ENCODE data around the gene IQCM.
"Not testable (repeated sequence)": the region's sequence is repeated elsewhere in the genome, so short reads cannot be mapped to it uniquely, and the experiment has no call there.

Gene IQCM

DNA sequence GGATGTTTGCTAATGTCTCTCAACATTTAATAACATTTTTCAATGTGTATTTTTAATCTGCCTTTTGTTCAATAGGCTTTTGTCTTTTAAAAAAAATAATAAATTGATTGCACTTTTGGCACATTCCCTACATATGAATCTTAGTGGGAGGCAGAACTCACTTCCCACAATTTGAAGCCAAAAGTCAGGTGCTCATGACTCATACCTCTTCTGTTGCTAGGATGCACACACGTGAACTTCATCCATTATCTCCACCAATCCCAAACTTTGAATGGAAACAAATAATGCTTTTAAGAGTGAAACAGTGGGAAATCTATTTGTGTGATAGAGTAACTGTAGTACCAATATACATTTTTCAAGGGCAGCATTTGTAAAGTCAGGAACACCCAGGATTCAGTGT is 260.5 kb downstream of the IQCM start:
- no peak for DNase-seq

DNA sequence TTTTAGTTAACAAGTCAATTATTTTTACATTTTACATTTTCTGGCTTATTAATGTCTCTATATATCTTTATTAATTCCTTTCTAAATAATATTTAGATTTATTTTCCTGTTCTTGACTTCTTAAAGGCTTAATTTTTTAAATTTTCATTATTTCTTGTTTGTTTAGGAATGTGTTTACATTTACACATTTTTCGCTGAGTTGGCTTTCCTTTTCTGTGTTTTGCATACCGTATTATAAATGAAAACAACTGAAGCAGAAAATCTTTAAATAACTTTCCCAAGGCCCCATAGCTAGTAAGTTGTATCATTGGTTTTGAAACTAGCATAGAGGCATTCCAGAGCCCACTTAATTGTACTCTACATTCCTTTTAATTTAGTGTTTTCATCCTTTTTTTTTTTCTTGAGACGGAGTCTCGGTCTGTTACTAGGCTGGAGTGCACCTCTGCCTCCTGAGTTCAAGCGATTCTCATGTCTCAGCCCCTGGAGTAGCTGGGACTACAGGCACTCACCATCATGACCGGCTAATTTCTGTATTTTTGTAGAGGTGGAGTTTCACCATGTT is 261.6 kb downstream of the IQCM start:
- no peak for DNase-seq

DNA sequence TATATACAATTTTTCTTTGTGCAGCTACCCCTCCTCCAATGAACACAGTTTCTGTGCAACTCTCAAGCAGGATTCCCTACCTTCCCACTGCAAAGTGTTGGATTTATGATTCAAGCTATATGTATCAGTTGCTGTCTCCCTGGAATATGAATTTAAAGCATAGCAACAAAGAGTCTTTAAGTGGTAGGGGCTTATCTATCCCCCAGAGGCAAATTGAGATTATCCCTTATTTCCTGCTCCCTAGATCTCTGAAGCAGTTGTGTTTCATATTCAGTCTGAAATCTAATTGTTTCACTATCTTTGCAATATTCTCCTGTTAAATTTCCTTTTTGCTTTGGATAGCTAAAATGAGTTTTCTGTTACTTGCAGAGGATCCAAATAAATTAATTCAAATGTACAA is 263.0 kb downstream of the IQCM start:
- DNase-seq, result no peak

DNA sequence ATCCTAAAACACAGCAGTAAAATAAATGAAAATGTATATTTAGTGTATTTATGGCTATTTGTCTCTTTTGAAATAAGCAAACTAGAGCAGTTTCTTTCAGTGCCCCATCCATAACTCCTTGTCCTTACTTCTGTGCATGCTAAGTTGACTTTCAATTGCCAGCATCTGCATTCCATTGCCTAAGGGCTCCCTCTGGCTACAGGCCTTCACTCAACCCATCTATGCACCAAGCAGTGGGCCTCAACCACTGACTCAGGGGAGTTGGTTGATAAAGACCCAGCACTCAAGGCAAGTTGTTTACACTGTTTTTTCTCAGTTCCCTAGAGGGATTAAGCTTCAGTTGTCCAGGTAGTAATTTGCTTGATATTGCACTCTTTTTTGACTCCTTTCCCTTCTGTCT is 265.7 kb downstream of the IQCM start:
- no peak for DNase-seq

DNA sequence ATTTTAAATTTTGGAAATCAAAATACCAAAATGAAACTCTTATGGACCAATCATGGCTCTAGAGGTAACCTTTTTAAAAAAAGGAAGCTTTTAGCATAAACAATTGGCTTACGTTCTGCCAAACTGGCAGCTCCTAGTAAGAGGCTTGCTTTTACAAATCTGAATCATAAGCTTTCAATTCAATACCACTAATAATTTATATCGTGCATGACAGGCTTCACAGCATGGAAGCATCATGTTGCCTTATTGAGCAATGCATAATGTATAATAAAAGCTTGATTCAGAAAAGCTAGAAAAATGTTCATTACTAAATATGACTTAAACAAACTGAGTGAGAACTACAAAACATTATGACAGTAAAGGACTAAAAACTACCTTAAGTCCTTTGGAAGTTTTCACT is 280.9 kb downstream of the IQCM start:
- DNase-seq, result no peak

DNA sequence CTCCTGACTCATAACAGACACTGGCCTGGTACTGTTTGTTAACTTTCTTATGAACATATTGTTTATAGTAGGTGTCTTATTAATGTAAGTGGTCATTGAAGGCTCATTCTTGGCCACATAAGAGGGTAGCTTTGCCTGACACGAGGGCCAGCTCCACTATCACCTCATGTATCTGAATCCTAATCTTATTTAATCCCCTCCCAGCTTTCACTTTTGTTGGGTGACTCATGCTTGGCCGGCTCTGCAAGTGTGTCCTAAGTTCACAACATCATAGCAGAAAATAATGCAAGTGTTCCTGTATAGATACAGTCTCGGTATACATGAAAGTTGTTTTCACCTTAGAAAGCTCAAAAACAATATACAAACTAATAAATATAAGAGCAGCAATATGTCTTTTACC is 283.8 kb downstream of the IQCM start:
- DNase-seq, result no peak

DNA sequence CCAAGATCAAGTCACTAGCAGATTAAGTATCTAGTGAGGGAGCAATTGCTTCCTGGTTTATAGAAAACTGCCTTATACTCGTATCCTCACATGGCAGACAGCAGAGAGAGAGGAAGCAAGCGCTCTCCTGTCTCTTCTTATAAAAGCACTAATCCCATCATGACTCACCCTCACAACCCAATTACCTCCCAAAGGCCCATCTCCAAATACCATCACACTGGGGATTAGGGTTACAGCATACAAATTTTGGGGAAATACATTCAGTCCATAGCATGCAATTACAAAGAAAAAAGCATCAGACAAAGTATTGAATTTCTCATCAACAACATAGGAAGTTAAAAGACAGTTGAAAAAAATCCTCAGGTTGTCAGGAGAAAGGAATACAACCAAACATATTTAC is 292.6 kb downstream of the IQCM start:
- DNase-seq, result no peak

DNA sequence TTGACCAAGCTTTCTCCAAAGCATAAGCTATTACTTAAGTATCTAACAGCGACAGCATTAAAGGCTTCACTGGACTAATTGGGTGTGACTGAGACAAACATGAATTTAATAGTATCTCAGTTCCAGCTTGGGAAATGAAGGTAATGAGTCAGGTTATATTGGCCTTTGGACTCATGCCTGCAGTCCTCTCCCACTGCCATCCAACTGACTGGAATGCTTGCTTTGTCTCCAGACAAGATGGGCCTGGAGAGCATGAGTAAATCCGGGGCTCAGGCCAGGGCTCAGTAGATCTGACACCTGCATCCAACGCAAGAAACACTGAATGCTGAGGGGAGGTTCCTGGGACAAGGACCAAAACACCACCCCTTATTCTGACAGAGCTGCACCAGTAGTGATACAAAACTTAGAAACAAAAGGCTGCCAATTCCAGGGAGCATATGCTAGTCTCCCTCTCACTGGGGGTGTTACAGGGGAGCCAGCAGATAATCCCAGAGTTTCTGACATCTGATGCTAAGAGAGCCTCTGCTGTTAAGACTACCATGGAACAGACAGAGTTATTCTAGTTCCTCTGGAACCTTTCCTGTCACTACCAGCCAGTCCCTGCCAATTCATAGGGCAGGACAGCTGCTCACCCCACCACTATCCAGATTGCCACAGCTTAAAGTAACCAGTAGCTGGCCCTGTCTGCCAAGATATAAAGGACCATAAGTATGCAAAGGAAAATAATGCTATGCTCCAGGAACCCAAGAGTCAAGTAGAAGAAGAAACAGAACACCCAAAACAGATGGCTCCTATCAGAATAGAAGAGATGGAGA is 293.8 kb downstream of the IQCM start:
- DNase-seq, result no peak

DNA sequence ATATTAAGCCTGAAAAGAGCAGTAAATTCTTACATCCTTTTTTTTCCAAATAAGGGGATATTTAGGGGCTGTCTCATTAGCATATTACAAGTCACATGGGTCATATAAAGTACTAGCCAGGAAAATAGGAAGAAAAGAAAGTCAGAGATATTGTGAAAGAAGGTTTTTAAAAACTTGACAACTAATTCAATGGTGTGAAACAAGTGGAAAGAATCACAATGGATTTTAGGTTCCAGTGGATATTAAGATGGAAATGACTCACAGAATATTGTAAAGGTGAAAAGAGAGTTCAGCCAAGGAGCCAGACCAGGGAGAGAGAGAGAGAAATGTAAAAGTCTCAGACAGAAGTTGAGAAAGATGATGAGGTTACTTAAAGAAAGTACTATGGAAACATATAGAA is 297.2 kb downstream of the IQCM start:
- no peak for DNase-seq

DNA sequence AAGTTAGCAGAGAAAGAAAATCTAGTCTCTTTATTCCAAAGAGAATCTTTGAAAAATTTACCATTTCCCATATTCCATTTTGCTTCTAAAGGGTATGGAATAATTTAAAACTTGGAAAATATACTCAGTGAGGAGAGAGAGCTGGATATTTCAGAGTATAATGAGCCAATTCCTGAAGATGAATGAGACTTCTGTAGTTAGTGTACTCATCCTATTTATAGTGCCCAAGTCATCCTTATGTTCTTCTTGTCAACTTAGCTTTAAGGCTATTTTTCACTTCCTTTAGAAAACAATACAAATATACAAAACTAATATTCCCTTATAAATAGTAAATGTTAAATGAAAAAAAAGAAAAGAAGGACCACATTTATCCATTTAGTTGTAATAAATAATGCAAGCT is 302.6 kb downstream of the IQCM start:
- no peak for DNase-seq

DNA sequence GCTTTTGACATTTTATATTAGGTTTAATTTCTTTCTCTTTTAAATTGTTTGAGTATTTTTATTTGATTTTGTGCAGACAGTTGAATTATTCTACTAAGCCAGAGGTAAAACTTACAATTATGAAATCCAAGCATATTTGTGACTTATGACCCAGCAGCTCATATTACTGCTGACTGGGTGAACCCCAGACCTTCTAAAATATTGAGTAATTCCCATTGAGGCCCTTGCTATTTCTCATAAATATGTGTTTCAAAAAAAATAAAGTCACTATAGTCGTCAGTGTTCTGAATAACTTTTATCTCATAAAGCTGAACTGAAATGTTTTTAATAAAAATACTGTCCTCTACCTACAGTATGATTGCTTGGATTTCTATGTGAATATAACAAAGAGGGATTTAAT is 303.1 kb downstream of the IQCM start:
- no peak for DNase-seq

DNA sequence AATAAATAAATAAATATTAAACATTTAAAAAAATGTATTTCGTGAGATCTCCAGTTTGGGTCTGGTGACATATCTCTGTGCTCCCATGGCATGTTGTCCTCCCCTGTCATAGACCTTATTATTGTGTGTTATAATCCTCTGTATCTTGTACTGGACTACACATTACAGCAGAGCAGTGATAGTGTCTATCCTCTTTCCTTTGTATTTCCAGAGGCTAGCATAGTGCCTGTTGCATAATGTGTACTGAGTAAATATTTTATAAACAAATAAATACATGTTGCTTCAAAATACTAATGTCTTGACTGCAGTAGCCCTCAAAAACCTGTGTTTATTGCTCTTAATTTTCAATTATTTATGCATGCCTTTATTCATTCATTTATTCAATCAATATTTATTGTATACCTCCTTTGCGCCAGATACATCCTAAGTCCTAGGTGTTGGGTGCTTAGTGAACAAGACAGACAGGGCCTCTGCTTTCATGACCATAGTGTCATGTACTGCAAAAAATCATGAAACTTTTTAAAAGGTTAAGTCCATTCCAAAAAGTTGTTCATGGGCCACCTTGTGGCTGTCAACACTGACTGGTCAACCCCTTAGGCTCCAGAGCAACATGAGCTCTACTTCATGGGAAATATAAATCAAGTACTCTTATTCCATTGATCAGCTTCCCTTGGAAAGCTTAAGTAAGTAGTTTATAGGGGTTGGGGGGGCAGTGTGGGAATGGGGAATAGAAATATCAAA is 303.9 kb downstream of the IQCM start:
- DNase-seq, result no peak

DNA sequence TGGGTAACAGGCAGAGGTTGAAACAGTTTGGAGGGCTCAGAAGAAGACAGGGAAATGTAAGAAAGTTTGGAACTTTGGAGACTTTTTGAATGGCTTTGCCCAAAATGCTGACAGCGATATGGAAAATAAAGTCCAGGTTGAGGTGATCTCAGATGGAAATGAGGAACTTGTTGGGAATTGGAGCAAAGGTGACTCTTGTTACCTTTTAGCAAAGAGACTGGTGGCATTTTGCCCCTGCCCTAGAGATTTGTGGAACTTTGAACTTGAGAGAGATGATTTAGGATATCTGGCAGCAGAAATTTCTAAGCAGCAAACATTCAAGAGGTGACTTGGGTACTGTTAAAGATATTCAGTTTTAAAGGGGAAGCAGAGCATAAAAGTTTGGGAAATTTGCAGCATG is 308.3 kb downstream of the IQCM start:
- DNase-seq, result not testable (repeated sequence)

DNA sequence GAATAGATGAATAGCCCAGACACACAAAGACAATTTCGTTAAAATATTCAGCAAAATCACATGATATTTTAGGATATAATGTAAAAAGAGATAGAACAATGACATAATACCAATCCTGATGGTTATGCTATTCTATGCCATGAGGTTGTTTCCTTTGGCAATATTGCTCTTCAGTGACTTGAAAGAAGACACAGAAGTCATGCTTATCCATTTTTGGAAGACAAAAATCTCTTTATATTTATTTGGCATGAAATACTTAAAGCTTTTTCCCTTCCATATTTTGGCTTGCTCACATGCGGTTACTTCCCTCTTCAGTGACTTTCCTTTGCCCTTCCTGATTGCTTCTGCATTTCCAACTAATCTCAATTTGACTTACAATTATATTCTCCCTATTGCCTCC is 314.8 kb downstream of the IQCM start:
- no peak for DNase-seq

DNA sequence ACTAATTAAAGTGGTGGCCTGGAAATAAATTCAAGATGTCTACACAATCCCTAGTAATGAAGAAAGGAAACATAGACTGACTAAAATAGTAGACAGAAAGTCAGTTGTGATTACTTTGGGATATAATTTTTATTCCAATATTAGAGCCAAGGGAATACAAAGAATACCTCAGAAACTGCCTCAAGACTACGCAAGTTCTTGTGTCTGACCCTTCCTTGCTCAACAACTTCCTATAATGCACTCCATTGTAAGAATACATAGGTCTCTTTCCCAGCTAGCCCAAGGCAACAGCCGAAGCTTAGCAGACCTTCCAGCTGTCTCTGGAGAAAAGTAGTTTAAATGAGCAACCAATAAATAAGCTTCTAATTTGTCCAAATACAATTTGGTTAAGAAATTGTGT is 315.9 kb downstream of the IQCM start:
- no peak for DNase-seq

DNA sequence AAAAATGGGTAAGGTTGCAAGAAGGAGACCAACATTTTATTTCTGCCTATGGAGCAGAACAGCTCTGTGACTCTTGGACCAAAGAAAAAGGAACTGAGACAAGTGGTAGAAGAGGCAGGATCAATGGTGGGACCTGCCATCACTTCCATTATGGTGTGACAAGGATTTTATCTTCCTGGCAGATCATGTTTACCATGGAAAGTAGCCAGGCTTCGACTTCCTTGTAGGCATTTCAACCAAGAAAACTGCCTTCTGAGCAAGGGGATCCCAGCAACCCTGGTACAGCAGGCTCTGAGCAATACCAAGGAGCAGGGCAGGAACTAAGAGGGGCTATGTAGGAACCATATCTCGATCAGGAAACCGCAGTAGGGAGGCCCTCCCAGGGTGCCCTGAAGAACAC is 317.4 kb downstream of the IQCM start:
- DNase-seq, result no peak

DNA sequence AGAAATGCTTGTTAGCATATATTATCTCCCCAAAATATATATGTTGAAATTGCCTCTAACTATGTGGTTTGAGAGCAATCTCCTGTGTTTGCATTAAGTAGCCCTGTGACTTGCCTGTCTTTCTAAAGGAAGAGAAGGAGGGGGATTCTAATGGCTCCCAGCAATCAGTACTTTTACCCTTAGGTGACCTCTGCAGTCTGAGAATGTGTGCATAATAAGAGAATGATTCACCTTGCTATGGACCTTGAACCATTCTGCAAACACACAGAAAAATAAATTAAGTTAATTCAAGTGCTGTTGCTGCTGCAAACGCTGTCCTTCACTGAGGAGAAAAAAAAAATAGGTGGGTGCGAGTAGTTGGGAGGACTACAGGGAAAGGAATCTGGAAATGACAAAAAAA is 322.2 kb downstream of the IQCM start:
- no peak for DNase-seq

DNA sequence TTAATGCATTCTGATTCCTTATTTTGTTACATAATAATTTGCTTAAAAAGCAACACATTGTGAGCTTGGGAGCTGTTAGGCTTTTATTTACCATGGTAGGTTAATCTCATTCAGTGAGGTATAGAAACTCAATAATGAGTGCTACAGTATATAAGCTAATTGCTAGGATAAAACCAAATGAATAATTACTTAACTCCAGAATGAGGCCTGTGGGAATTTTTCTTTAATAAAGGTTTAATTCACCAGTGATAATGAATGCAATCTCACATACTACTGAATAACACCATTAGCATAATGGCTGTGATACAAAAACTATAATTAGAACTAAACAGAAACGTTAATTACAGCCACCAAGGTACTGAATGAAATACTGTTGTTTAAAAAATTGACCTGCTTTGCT is 326.3 kb downstream of the IQCM start:
- DNase-seq, result no peak

DNA sequence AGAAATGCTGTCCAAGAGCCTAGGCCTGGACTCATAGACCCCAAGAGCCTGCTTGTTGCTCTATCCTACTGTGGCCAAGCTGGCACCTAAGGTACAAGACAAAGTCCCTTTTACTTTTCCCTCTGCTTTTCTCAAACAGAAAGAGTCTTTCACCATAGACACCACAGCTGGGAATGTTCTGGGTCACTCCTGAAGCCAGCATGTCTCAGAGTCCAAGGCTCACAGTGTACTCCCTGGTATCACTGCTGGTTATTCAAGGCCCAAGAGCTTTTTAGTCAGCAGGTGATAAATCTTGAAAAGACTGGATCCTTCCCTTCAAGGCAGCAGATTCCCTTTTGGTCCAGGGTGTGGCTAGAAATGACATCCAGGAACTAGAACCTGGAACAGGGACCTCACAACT is 328.8 kb downstream of the IQCM start:
- DNase-seq, result no peak

DNA sequence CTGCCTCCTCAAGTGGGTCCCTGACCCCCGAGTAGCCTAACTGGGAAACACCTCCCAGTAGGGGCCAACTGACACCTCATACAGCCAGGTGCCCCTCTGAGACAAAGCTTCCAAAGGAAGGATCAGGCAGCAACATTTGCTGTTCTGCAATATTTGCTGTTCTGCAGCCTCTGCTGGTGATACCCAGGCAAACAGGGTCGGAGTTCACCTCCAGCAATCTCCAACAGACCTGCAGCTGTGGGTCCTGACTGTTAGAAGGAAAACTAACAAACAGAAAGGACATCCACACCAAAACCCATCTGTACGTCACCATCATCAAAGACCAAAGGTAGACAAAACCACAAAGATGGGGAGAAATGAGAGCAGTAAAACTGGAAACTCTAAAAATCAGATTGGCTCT is 347.0 kb downstream of the IQCM start:
- DNase-seq, result not testable (repeated sequence)

DNA sequence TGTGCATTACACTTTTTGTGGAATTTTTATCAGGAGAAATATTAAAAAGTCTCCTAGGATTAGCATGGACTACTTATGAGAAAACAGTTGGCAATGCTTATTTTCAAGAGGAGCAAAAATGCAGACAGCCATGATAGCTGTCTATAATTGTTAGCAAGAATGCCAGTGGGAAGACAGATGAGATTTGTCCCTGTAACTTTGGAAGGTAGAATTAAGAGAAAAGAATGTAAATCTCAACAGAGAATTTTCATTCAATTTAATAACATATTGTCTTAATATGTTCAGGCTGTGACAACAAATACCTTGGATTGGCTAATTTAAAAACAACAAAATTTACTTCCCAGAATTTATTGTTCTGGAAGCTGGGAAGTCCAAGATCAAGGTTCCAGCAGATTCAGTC is 349.2 kb downstream of the IQCM start:
- no peak for DNase-seq

DNA sequence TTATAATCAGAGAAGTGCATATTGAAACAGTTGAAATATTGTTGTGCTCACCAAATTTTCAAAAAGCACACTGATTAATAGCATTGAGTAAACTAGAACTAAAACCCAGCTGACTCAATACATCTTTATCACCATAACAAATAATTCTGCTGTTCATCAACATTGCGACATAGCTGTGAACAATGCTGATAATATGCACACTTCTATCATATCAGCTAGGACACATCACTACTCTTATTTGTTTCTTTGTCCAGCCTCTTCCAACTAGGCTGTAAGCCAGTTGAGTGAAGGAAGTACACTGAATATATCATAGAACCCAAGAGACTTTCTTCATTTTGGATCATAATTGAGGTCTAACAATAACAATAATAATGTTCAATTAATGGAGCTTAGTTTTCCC is 349.7 kb downstream of the IQCM start:
- DNase-seq, result no peak

DNA sequence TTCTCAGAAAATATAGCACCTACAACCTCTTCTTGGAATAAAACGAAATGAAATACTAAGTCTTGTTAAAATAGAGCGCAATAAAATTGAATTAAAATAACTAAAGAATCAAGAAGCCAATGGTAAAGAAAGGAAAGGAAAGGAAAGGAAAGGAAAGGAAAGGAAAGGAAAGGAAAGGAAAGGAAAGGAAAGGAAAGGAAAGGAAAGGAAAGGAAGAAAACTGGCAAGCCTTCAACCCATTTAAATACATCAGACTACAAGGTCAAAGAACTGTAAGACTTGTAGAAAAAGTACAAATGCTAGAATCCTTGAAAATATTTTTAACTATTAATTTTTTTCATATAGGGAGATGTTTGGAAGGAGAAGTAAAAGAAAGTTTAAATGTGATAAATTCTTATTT is 372.1 kb downstream of the IQCM start:
- no peak for DNase-seq

DNA sequence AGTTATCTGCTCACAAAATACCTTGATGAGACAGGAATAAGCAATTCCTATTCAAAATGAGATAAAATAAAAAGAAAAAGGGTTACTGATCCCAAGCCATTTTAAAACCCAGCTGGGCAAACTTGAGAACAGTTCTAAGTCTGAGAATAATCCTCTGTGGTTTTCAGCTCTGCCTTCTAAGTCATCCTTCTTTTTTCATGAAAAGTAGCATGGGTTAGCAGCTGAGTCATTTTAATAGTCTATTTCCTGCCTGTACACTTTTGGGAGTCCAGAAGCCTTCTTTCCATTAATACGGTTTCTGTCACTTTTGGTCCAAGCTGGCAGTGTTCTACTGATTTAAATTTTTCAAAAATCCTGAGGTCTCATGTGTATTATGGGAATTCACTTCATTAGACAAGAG is 374.3 kb downstream of the IQCM start:
- DNase-seq, result no peak

Measured in NCI-H2081 (cell line).